Measurements from ENCODE around the gene ECI2.

GRCh38 chr6:4107873-4108272, 27.5 kb downstream of the ECI2 start:
- no peak for TF ChIP-seq FOS (IDR thresholded peaks at IDR 0.05; ENCODE audit: borderline replicate concordance, extremely low read depth, insufficient read length)
- TF ChIP-seq CTCF (IDR thresholded peaks at IDR 0.05 in 2 of 3, conservative IDR thresholded peaks at IDR 0.05 in 1 of 3; ENCODE audit: control insufficient read depth in 2 of 3, extremely low read depth in 1 of 3, insufficient read depth in 1 of 3, low read depth in 3 of 3, low read length in 3 of 3): no peak
